K562 (cell line): ENCODE data around the gene CALHM2. TPM values are rescaled to one million over a fixed set of nuclear protein-coding genes. Genes with fewer than 3 reads are reported as not detected.
A peak's percentile ranks its signal among the peaks of the same experiment; 100 is the strongest.

Experiments
- ATAC-seq: fragments of 200-7000 bp; cut with Tn5 transposase; 3 replicates; pipeline ENCODE4 v1.9.1; 2020; ENCODE audit warnings: moderate library complexity
- BruUV-seq: library from RNA; stranded (reverse); fragments of 400-500 nt; replicated peaks from 2 replicates; lab custom pipeline; 2021; lab: Mats Ljungman, UMichigan
- CTCF ChIA-PET: fragments of 300-600 bp; formaldehyde crosslinking; extraction: SDS; loops from one replicate; lab custom pipeline; 2021; ENCODE audit warnings: low intra/inter-chr PET ratio; lab: Yijun Ruan, JAX
- POLR2A ChIA-PET: fragments of 300-600, 350-650 bp; sonication (Branson Sonifier 250); formaldehyde crosslinking; extraction: SDS; loops from one replicate; lab custom pipeline; 2021; ENCODE audit warnings: antibody characterized with exemption, inconsistent platforms; lab: Yijun Ruan, JAX
- DNase-seq, 4 experiments: peaks; one replicate each; pipeline versions ENCODE4 v3.0.0 to v3.0.0-alpha.2; 2011 to 2018; ENCODE audit warnings: low spot score in 3 of 4, mixed read lengths in 3 of 4; ENCODE audit errors: extremely low read depth in 1 of 4
- FAIRE-seq: peaks from 2 replicates; lab custom pipeline; 2011; peaks lifted over from hg19 to GRCh38; lab: Jason Lieb, UNC
- H2AFZ ChIP-seq: 2 replicates; pipeline ENCODE4 v1.6.0; 2011; ENCODE audit warnings: low read depth, low read length, control low read depth, inconsistent platforms
- H3K27ac ChIP-seq: fragments of 200-600 bp; 3 replicates; pipeline ENCODE4 v1.8.0; 2011; ENCODE audit warnings: low read depth, mild to moderate bottlenecking, control low read depth, inconsistent platforms, low read length, moderate library complexity, mixed read lengths; ENCODE audit errors: extremely low read depth
- H3K27me3 ChIP-seq, 2 experiments: fragments of 300-600 bp in 1 of 2; 2 replicates in 1 of 2; 3 replicates in 1 of 2; pipeline versions ENCODE4 v1.6.0 to v1.8.0; 2011; ENCODE audit warnings: inconsistent platforms in 2 of 2, low read length in 2 of 2, mild to moderate bottlenecking in 1 of 2, mixed read lengths in 1 of 2, moderate library complexity in 1 of 2; ENCODE audit not compliant: control insufficient read depth in 2 of 2, insufficient read depth in 2 of 2
- H3K36me3 ChIP-seq: fragments of 300-600 bp; 3 replicates; pipeline ENCODE4 v1.8.0; 2011; ENCODE audit warnings: mild to moderate bottlenecking, low read length, inconsistent platforms; ENCODE audit not compliant: control insufficient read depth, insufficient read depth
- H3K4me1 ChIP-seq, 2 experiments: fragments of 200-600 bp in 1 of 2; replicated peaks in 1 of 2; 2 replicates in 1 of 2; 3 replicates in 1 of 2; pipeline versions ENCODE4 v1.5.1 to v1.8.0; 2011; ENCODE audit warnings: inconsistent platforms in 2 of 2, low read length in 2 of 2, mild to moderate bottlenecking in 1 of 2, mixed read lengths in 1 of 2, moderate library complexity in 1 of 2; ENCODE audit not compliant: control insufficient read depth in 2 of 2, insufficient read depth in 2 of 2
- H3K4me2 ChIP-seq: 2 replicates; pipeline ENCODE4 v1.6.1; 2011; ENCODE audit warnings: low read length, control low read depth, inconsistent platforms, mixed read lengths; ENCODE audit not compliant: insufficient read depth
- H3K4me3 ChIP-seq: fragments of 200-600 bp; sonication (generic), shearing (Covaris generic); 2 replicates; pipeline ENCODE4 v1.5.1; 2016; ENCODE audit warnings: control low read depth, inconsistent platforms
- H3K79me2 ChIP-seq: fragments of 200-600 bp; 3 replicates; pipeline ENCODE4 v1.8.0; 2011; ENCODE audit warnings: low read length, inconsistent platforms; ENCODE audit not compliant: control insufficient read depth, insufficient read depth
- H3K9ac ChIP-seq, 2 experiments: 2 replicates each; pipeline versions ENCODE4 v1.6.0 to v1.6.1; 2011; ENCODE audit warnings: low read depth in 2 of 2, low read length in 2 of 2, control low read depth in 1 of 2, inconsistent platforms in 1 of 2, mild to moderate bottlenecking in 1 of 2, mixed read lengths in 1 of 2; ENCODE audit not compliant: insufficient read depth in 1 of 2
- H3K9me1 ChIP-seq: one replicate; pipeline ENCODE4 v1.6.0; 2011; ENCODE audit warnings: inconsistent platforms, mild to moderate bottlenecking, low read length, moderate library complexity; ENCODE audit not compliant: control insufficient read depth, insufficient read depth
- H3K9me3 ChIP-seq: replicated peaks from 2 replicates; pipeline ENCODE4 v1.5.1; 2011; ENCODE audit warnings: low read depth, low read length, inconsistent platforms; ENCODE audit not compliant: control insufficient read depth, insufficient read depth
- H4K20me1 ChIP-seq: replicated peaks from 2 replicates; pipeline ENCODE4 v1.6.1; 2011; ENCODE audit warnings: low read length, inconsistent platforms, mixed read lengths; ENCODE audit not compliant: control insufficient read depth, insufficient read depth
- HMBOX1 ChIP-seq: sonication (generic); IDR thresholded peaks from 2 replicates; pipeline ENCODE4 v1.6.1; 2016
- JUN ChIP-seq, 2 experiments: sonication (generic) in 1 of 2; formaldehyde crosslinking in 1 of 2; IDR thresholded peaks; 2 replicates each; pipeline versions ENCODE4 v1.6.1 to v1.8.0; 2012 to 2022; ENCODE audit warnings: borderline replicate concordance in 2 of 2, mild to moderate bottlenecking in 2 of 2, improper control_type of control experiment in 1 of 2, low read depth in 1 of 2, low read length in 1 of 2, missing genetic modification reagents in 1 of 2
- SAP30 ChIP-seq: fragments of 200-600 bp; sonication (generic); IDR thresholded peaks from 2 replicates; pipeline ENCODE4 v1.6.1; 2012; ENCODE audit warnings: borderline replicate concordance, low read depth, mild to moderate bottlenecking, moderate library complexity, low read length, control low read depth, inconsistent platforms; ENCODE audit not compliant: insufficient read depth, poor library complexity, severe bottlenecking
- ZNF121 ChIP-seq: sonication (generic); formaldehyde crosslinking; conservative IDR thresholded peaks from 2 replicates; pipeline ENCODE4 v1.8.0; 2022; ENCODE audit warnings: missing genetic modification reagents
- ZNF639 ChIP-seq, 2 experiments: fragments of 200-800 bp in 1 of 2; sonication (Bioruptor generic) in 1 of 2; sonication (generic) in 1 of 2; formaldehyde crosslinking in 1 of 2; IDR thresholded peaks in 1 of 2; conservative IDR thresholded peaks in 1 of 2; 2 replicates each; pipeline versions ENCODE4 v1.5.0 to v1.6.1; 2016 to 2020; ENCODE audit warnings: missing compliant biosample characterization in 1 of 2, missing genetic modification characterization in 1 of 2, missing genetic modification reagents in 1 of 2
- WGBS: fragments of 100-300 bp; shearing (Covaris generic); methylation state at CpG from one replicate; pipeline ENCODE4 v1.1.6; 2016; ENCODE audit warnings: low coverage, mixed read lengths; ENCODE audit not compliant: insufficient coverage; ENCODE audit errors: missing lambda C conversion rate; 5-methylcytosine and 5-hydroxymethylcytosine counted together
- in situ Hi-C: fragments of 300-500 bp; cut with MboI; formaldehyde crosslinking; loops from 4 replicates; pipeline ENCODE4 v1.15.0; 2018; ENCODE audit warnings: inconsistent platforms, mixed read lengths
- intact Hi-C: fragments of 100-400 bp; cut with micrococcal nuclease; formaldehyde crosslinking; loops from 2 replicates; pipeline ENCODE4 v1.14.2; 2022
- polyA plus RNA-seq, 8 experiments: library from polyadenylated mRNA; depleted of rRNA in 4 of 8; stranded (reverse) in 5 of 8; unstranded in 3 of 8; fragments of >200 nt; fragmentation: Nextera tagmentation in 2 of 8; fragmentation: Illumina TruSeq in 1 of 8; extraction: Ambion mirVana in 2 of 8; extraction: Trizol in 1 of 8; gene quantifications; 2 replicates each; pipeline versions ENCODE4 v1.2.1 to v1.2.3, GENCODE V29; 2011 to 2014; ENCODE audit warnings: inconsistent platforms in 1 of 8, missing spikeins in 1 of 8
- total RNA-seq, 7 experiments: library from RNA; depleted of rRNA in 6 of 7; stranded (reverse); fragments of >200 nt in 6 of 7; fragmentation: Illumina TruSeq in 2 of 7; extraction: Trizol in 2 of 7; gene quantifications; 2 replicates each; pipeline versions ENCODE4 v1.2.1 to v1.2.3, GENCODE V29; 2011 to 2021; ENCODE audit warnings: low replicate concordance in 1 of 7

Gene CALHM2
- total and polyA plus RNA-seq, 9 of the 15 experiments (the other 6 are each of a cell fraction or from before 2014, with no cell fraction given): 0.08 to 0.14 (median 0.13) TPM; not detected in 6

- Histone ChIP-seq H4K20me1 (no peaks in the 10 kb centered on the region), H3K27ac (no peak overlapping the region), H3K79me2 (no peaks in the 10 kb centered on the region), H3K4me1 (no peaks in the 10 kb centered on the region; a peak in 1 of 5 replicates), H3K4me2 (no peak overlapping the region), H3K27me3 (peaks cover 0 to 16% of the 10 kb centered on the region in 2 experiments; a peak in 3 of 5 replicates), H3K9me3 (no peaks in the 10 kb centered on the region), H3K9ac (no peak overlapping the region), H2AFZ (no peak overlapping the region), H3K4me3 (no peak overlapping the region), H3K36me3 (no peaks in the 10 kb centered on the region), H3K9me1 (no peaks in the 10 kb centered on the region)
- intact Hi-C loops (no loop called here), in situ Hi-C loops (no loop called here)
- BruUV-seq: no TSS peak
- ChIA-PET CTCF (no interaction called here), POLR2A (interaction anchor here (0.5 kb wide), 1 partner anchor 37 kb away, joined by 3 read pairs; no protein-coding TSS in a partner anchor)
- DNase-seq (no peak), ATAC-seq (no peak), FAIRE-seq (no peak)
- peak; percentile 30; the same call in 1 of the 2 replicates for TF ChIP-seq ZNF121 (CRISPR knock-in tag)
- TF ChIP-seq JUN (IDR thresholded peaks at IDR 0.05; ENCODE audit: borderline replicate concordance, low read depth, low read length): no peak
- TF ChIP-seq JUN (CRISPR knock-in tag; IDR thresholded peaks at IDR 0.05; ENCODE audit: borderline replicate concordance): no peak
- TF ChIP-seq HMBOX1: no peak
- no peak for TF ChIP-seq ZNF639 (CRISPR knock-in tag; conservative IDR thresholded peaks at IDR 0.05 in 1 of 2, IDR thresholded peaks at IDR 0.05 in 1 of 2)
- no peak for TF ChIP-seq SAP30
- 18% methylated on average over 12 of the region's 14 CpGs for WGBS
These were observed 13.4 kb upstream of the CALHM2 start for GRCh38 chr10:103465411-103466179.
